Measurements from ENCODE around the gene FAM200B. TPM values are rescaled to one million over a fixed set of nuclear protein-coding genes. Genes with fewer than 3 reads are reported as not detected.

Gene FAM200B
- total and polyA plus RNA-seq, 2 experiments from 2014 or later: 51.8 to 54.0 TPM

DNA sequence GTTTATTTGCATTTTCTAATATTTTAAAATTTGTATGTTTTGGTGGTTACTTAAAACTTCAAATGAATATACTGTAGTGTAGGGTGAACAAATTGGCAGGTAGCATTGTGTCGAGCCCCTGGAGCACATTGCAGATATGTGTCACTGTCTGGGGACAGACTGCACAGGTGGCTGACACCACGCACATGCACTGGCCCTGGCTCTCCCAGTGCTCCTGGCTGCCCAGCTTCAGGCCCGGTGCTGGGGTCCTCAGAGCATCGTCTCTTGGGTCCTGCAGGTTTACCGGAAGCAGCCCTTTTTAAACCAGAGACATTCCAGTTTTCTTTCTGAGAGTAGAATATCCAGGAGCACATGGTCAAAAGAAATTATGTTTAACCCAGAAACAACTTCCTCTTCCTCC is 36.8 kb downstream of the FAM200B start:
- Histone ChIP-seq H3K36me3 (replicated peaks; ENCODE audit: insufficient read depth, low read depth) (no peaks in the 10 kb centered on the region), H3K4me2 (no peak overlapping the region), H3K79me2 (no peaks in the 10 kb centered on the region), H3K27me3 (no peaks in the 10 kb centered on the region), H3K27ac (no peak overlapping the region), H3K9me3 (ENCODE audit: low read depth) (no peaks in the 10 kb centered on the region), H4K20me1 (ENCODE audit: insufficient read depth, poor library complexity, severe bottlenecking) (no peaks in the 10 kb centered on the region), H3K4me3 (no peak overlapping the region), H2AFZ (no peak overlapping the region), H3K9me2 (replicated peaks; ENCODE audit: insufficient read depth) (no peaks in the 10 kb centered on the region), H3K4me1 (ENCODE audit: insufficient read depth) (peaks cover 10% of the 10 kb centered on the region)
- no peak for DNase-seq (ENCODE audit: low spot score)
- TF ChIP-seq EZH2phosphoT487 (IDR thresholded peaks at IDR 0.05; ENCODE audit: low read depth, severe bottlenecking, unreplicated experiment): no peak
- TF ChIP-seq EZH2 (IDR thresholded peaks at IDR 0.05; ENCODE audit: borderline replicate concordance): no peak
- TF ChIP-seq, protein P1, sequence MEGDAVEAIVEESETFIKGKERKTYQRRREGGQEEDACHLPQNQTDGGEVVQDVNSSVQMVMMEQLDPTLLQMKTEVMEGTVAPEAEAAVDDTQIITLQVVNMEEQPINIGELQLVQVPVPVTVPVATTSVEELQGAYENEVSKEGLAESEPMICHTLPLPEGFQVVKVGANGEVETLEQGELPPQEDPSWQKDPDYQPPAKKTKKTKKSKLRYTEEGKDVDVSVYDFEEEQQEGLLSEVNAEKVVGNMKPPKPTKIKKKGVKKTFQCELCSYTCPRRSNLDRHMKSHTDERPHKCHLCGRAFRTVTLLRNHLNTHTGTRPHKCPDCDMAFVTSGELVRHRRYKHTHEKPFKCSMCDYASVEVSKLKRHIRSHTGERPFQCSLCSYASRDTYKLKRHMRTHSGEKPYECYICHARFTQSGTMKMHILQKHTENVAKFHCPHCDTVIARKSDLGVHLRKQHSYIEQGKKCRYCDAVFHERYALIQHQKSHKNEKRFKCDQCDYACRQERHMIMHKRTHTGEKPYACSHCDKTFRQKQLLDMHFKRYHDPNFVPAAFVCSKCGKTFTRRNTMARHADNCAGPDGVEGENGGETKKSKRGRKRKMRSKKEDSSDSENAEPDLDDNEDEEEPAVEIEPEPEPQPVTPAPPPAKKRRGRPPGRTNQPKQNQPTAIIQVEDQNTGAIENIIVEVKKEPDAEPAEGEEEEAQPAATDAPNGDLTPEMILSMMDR (IDR thresholded peaks at IDR 0.05; ENCODE audit: poor library complexity): no peak
- 93% methylated on average over 5 of the region's 5 CpGs for WGBS (ENCODE audit: low lambda C conversion rate, missing lambda C conversion rate)

DNA sequence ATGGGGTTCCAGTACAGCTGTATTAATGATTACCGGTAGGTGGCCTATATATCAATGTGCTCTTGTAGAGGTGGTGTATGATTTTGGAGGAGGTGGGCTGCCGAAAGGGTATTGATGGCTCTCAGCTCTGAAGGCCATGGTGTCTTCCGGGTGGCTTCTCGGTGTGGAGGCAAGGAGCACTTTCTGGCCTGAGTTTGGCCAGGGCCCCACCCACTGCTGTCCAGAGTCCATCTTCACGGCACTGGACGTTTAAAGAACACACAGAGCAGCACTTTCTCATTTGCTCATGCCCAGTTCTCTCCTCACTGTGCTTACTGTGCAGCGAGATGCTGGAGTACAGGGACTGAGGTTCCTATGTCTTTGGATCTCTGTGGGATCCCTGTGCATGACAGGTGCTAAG is 37.3 kb downstream of the FAM200B start:
- H3K27ac ChIP-seq: no peak overlapping the region
- no peaks in the 10 kb centered on the region for H3K36me3 ChIP-seq (replicated peaks; ENCODE audit: insufficient read depth, low read depth)
- H3K4me3 ChIP-seq: no peak overlapping the region
- no peak for DNase-seq (ENCODE audit: low spot score)
- H3K27me3 ChIP-seq: no peaks in the 10 kb centered on the region
- no peaks in the 10 kb centered on the region for H3K79me2 ChIP-seq
- TF ChIP-seq EZH2 (IDR thresholded peaks at IDR 0.05; ENCODE audit: borderline replicate concordance) (no peak), EZH2phosphoT487 (IDR thresholded peaks at IDR 0.05; ENCODE audit: low read depth, severe bottlenecking, unreplicated experiment) (no peak)
- TF ChIP-seq, protein P1 (IDR thresholded peaks at IDR 0.05; ENCODE audit: poor library complexity): no peak
- H2AFZ ChIP-seq: no peak overlapping the region
- H3K9me3 ChIP-seq (ENCODE audit: low read depth): no peaks in the 10 kb centered on the region
- no peaks in the 10 kb centered on the region for H4K20me1 ChIP-seq (ENCODE audit: insufficient read depth, poor library complexity, severe bottlenecking)
- no peaks in the 10 kb centered on the region for H3K9me2 ChIP-seq (replicated peaks; ENCODE audit: insufficient read depth)
- no peak overlapping the region for H3K4me2 ChIP-seq
- WGBS (ENCODE audit: low lambda C conversion rate, missing lambda C conversion rate): 83% methylated on average over 7 of the region's 7 CpGs
- H3K4me1 ChIP-seq (ENCODE audit: insufficient read depth): peaks cover 10% of the 10 kb centered on the region

DNA sequence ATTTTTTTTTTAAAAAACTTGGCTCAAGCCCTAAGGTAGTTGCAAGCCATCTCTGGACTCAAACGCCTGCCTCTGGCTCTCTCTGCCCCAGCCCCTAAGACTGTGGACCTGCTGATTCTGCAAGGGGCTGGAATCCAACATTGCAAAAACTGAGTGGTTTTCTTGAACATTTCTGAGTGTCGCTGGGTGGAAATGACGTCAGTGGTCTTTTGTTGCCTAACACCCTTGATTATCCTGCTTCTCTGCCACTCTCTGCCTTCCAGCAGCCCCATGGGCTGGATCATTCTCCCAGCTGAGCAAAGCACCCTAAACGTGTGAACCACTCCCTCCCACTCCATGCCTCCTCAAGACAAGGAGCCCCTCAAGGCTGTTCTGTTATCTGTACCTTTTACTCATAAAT is 37.9 kb downstream of the FAM200B start:
- 69% methylated on average over 4 of the region's 4 CpGs for WGBS (ENCODE audit: low lambda C conversion rate, missing lambda C conversion rate)
- H3K27ac ChIP-seq: no peak overlapping the region

More for the DNA sequence above, 37.9 kb downstream of the FAM200B start:
- no peaks in the 10 kb centered on the region for H3K9me3 ChIP-seq (ENCODE audit: low read depth)
- H3K4me3 ChIP-seq: no peak overlapping the region
- H3K79me2 ChIP-seq: no peaks in the 10 kb centered on the region
- H3K4me1 ChIP-seq (ENCODE audit: insufficient read depth): peaks cover 10% of the 10 kb centered on the region
- no peaks in the 10 kb centered on the region for H4K20me1 ChIP-seq (ENCODE audit: insufficient read depth, poor library complexity, severe bottlenecking)
- no peak for DNase-seq (ENCODE audit: low spot score)
- no peaks in the 10 kb centered on the region for H3K9me2 ChIP-seq (replicated peaks; ENCODE audit: insufficient read depth)
- H3K4me2 ChIP-seq: no peak overlapping the region
- H2AFZ ChIP-seq: no peak overlapping the region
- H3K36me3 ChIP-seq (replicated peaks; ENCODE audit: insufficient read depth, low read depth): no peaks in the 10 kb centered on the region
- TF ChIP-seq EZH2 (IDR thresholded peaks at IDR 0.05; ENCODE audit: borderline replicate concordance) (no peak), EZH2phosphoT487 (IDR thresholded peaks at IDR 0.05; ENCODE audit: low read depth, severe bottlenecking, unreplicated experiment) (no peak)
- TF ChIP-seq, protein P1 (IDR thresholded peaks at IDR 0.05; ENCODE audit: poor library complexity): no peak
- no peaks in the 10 kb centered on the region for H3K27me3 ChIP-seq

Measured in hepatocyte (in vitro differentiated cells).